Progenitor cell of endocrine pancreas (in vitro differentiated cells): Measurements from ENCODE around the gene YBEY. TPM values are rescaled to one million over a fixed set of nuclear protein-coding genes. Genes with fewer than 3 reads are reported as not detected.

ENCODE experiments used
- DNase-seq: peaks from one replicate; pipeline ENCODE4 v3.0.0; 2021; ENCODE audit warnings: low spot score; ENCODE audit not compliant: unreplicated experiment
- H3K27ac Mint-ChIP-seq: 2 replicates; pipeline ENCODE4 v1.8.0; 2021; ENCODE audit warnings: mild to moderate bottlenecking, moderate library complexity, mixed read lengths
- H3K27me3 Mint-ChIP-seq: 2 replicates; pipeline ENCODE4 v1.8.0; 2021; ENCODE audit warnings: mixed read lengths
- H3K36me3 Mint-ChIP-seq: 2 replicates; pipeline ENCODE4 v1.8.0; 2022; ENCODE audit warnings: mixed read lengths; ENCODE audit not compliant: insufficient read depth
- H3K4me1 Mint-ChIP-seq: 2 replicates; pipeline ENCODE4 v1.8.0; 2021; ENCODE audit warnings: low read depth, mixed read lengths
- H3K4me3 Mint-ChIP-seq: 2 replicates; pipeline ENCODE4 v1.8.0; 2021; ENCODE audit warnings: low read depth, mild to moderate bottlenecking, moderate library complexity, mixed read lengths
- H3K9me3 Mint-ChIP-seq: 2 replicates; pipeline ENCODE4 v1.8.0; 2021; ENCODE audit warnings: low read depth, mixed read lengths
- total RNA-seq: library from RNA; stranded (reverse); gene quantifications from 2 replicates; pipeline ENCODE4 v1.2.1, GENCODE V29; 2021
- TF ChIP-seq, protein P1 (sequence below): fragments of 200-600 bp; sonication (generic); IDR thresholded peaks from one replicate; pipeline ENCODE4 v1.5.0; 2021; ENCODE audit warnings: antibody characterized with exemption, mild to moderate bottlenecking; ENCODE audit not compliant: unreplicated experiment

Gene YBEY
- total RNA-seq, 1 donor from 2014 or later = 20.9 TPM

DNA sequence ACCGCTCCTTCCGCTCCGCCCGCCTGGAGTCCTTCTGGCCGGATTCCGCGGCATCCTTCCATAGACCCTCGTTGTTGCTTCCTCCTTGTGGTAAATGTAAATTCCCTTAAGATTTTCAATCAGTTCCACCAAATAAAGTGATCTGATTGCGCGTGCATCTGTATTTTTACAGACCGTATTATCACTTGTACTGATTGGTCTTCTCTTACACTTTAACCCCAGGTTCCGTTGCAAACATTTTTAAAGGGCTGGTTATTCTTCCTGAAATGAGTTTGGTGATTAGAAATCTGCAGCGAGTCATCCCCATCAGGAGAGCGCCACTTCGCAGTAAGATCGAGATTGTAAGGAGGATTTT is 483 bp downstream of the YBEY start:
- Mint-ChIP-seq H3K4me3 (peak overlapping the region; percentile 94), H3K27me3 (no peaks in the 10 kb centered on the region), H3K9me3 (no peaks in the 10 kb centered on the region), H3K27ac (peak overlapping the region; percentile 98), H3K36me3 (peaks cover 20% of the 10 kb centered on the region), H3K4me1 (peaks cover 35% of the 10 kb centered on the region)
- TF ChIP-seq, protein P1, sequence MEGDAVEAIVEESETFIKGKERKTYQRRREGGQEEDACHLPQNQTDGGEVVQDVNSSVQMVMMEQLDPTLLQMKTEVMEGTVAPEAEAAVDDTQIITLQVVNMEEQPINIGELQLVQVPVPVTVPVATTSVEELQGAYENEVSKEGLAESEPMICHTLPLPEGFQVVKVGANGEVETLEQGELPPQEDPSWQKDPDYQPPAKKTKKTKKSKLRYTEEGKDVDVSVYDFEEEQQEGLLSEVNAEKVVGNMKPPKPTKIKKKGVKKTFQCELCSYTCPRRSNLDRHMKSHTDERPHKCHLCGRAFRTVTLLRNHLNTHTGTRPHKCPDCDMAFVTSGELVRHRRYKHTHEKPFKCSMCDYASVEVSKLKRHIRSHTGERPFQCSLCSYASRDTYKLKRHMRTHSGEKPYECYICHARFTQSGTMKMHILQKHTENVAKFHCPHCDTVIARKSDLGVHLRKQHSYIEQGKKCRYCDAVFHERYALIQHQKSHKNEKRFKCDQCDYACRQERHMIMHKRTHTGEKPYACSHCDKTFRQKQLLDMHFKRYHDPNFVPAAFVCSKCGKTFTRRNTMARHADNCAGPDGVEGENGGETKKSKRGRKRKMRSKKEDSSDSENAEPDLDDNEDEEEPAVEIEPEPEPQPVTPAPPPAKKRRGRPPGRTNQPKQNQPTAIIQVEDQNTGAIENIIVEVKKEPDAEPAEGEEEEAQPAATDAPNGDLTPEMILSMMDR = no peak
- no peak for DNase-seq

DNA sequence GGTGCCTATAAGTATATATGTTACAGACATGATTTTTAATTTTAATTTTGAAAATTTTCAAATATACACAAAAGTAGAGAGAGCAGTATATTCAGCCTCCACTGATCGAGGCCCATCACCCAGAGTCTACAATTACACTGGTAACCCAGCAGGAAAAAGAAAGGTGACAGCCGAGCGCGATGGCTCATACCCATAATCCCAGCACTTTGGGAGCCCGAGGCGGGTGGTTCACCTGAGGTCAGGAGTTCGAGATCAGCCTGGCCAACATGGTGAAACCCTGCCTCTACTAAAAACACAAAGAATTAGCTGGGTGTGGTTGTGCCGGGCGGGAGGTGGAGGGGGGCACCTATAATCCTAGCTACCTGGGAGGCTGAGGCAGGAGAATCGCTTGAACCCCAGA is 1.4 kb downstream of the YBEY start:
- Mint-ChIP-seq H3K27me3 (no peaks in the 10 kb centered on the region), H3K9me3 (no peaks in the 10 kb centered on the region), H3K4me3 (peak overlapping the region; percentile 94), H3K4me1 (peaks cover 35% of the 10 kb centered on the region), H3K36me3 (peaks cover 25% of the 10 kb centered on the region), H3K27ac (no peak overlapping the region)
- TF ChIP-seq, protein P1 = no peak
- no peak for DNase-seq

DNA sequence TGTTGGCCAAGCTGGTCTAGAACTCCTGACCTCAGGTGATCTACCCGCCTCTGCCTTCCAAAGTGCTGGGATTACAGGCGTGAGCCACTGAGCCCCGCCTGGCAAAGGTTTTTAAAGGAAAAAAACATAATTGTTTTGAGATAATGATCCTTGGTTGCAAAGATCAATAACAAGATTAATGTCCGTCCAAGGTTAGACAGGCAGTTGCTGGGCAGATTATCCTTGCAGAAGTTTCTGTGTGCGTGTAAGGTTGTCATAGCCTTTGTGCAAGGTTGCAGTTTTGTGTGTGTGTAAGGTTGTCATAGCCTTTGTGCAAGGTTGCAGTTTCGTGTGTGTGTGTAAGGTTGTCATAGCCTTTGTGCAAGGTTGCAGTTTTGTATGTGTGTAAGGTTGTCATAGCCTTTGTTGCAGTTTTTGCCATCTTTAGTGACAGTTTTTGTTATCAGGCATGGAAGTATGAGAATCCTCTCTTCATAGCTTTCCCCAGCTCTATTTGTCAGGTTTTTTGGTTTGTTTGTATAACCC is 3.6 kb downstream of the YBEY start:
- Mint-ChIP-seq H3K27ac (peak overlapping the region; percentile 73), H3K36me3 (peaks cover 14% of the 10 kb centered on the region), H3K9me3 (no peaks in the 10 kb centered on the region), H3K27me3 (no peaks in the 10 kb centered on the region), H3K4me1 (peaks cover 22% of the 10 kb centered on the region), H3K4me3 (peak overlapping the region; percentile 0)
- TF ChIP-seq, protein P1 = no peak
- DNase-seq = no peak

DNA sequence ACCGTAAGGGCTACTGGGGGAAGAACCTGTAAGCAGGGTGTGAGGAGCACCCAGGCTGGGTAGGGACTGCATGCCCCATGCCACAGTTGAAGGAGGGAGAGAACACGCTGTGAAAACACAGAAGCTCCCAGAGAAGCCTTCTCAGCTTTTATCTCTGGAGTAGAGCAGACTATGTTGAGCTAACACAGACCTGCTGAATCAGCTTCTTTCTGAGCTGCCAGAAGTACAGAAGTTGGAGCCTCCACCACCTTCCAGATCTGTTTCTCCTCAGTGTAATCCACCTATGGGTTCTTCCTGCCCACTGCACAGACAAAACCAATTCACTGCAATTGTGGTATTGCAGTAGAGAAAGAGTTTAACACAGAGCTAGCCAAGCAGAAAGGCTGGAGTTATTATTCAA is 5.4 kb downstream of the YBEY start:
- no peak overlapping the region for H3K4me3 Mint-ChIP-seq
- TF ChIP-seq, protein P1 = no peak
- peak overlapping the region; percentile 33 for H3K27ac Mint-ChIP-seq
- DNase-seq = no peak
- H3K4me1 Mint-ChIP-seq = peaks cover 14% of the 10 kb centered on the region
- peaks cover 11% of the 10 kb centered on the region for H3K36me3 Mint-ChIP-seq
- H3K27me3 Mint-ChIP-seq = no peaks in the 10 kb centered on the region
- H3K9me3 Mint-ChIP-seq = no peaks in the 10 kb centered on the region

DNA sequence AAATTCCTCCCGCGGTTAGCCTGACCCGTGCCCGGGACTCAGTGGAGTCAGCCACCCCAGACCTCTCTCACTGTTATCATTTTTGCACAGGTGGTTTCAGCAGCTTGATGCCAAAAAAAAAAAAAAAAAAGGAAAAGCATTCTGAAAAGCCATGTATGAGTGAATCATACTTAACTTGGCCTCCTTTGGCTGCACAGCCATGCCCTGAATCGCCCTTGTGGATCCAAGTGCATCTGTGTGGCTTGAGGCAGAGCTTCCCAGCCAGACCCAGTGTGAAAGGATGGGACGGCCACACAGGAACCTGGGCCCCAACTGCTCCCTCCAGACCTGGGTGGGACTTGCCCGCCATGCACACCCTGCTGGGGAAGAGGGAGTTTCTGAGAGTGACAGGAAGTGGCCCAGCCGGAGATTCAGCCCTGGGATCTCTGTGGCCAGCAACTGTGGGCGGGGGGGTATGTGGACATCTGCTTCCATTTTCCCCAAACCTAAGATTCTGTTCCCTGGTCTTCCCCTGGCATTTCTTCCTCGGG is 8.6 kb downstream of the YBEY start:
- peak overlapping the region; percentile 76 for H3K27ac Mint-ChIP-seq

More for the DNA sequence above, 8.6 kb downstream of the YBEY start:
- Mint-ChIP-seq H3K9me3 (no peaks in the 10 kb centered on the region), H3K36me3 (peaks cover 14% of the 10 kb centered on the region), H3K4me1 (peaks cover 2% of the 10 kb centered on the region), H3K27me3 (no peaks in the 10 kb centered on the region), H3K4me3 (no peak overlapping the region)
- no peak for DNase-seq
- TF ChIP-seq, protein P1 = no peak
